SK-N-MC (cell line): ENCODE data around the gene ANP32A.

Source experiments
- EZH2 ChIP-seq: fragments of 200-600 bp; sonication (generic); IDR thresholded peaks from one replicate; pipeline ENCODE4 v1.6.1; 2017; ENCODE audit warnings: antibody characterized with exemption
- FOXP2 ChIP-seq: optimal IDR thresholded peaks from 2 replicates; pipeline ENCODE3; 2011; ENCODE audit warnings: mild to moderate bottlenecking, moderate library complexity; ENCODE audit not compliant: insufficient read depth; ENCODE audit errors: extremely low read length, control extremely low read depth
- POLR2AphosphoS5 ChIP-seq: IDR thresholded peaks from 2 replicates; pipeline ENCODE4 v1.6.1; 2012; ENCODE audit warnings: mild to moderate bottlenecking, low read depth, low read length, borderline replicate concordance

DNA sequence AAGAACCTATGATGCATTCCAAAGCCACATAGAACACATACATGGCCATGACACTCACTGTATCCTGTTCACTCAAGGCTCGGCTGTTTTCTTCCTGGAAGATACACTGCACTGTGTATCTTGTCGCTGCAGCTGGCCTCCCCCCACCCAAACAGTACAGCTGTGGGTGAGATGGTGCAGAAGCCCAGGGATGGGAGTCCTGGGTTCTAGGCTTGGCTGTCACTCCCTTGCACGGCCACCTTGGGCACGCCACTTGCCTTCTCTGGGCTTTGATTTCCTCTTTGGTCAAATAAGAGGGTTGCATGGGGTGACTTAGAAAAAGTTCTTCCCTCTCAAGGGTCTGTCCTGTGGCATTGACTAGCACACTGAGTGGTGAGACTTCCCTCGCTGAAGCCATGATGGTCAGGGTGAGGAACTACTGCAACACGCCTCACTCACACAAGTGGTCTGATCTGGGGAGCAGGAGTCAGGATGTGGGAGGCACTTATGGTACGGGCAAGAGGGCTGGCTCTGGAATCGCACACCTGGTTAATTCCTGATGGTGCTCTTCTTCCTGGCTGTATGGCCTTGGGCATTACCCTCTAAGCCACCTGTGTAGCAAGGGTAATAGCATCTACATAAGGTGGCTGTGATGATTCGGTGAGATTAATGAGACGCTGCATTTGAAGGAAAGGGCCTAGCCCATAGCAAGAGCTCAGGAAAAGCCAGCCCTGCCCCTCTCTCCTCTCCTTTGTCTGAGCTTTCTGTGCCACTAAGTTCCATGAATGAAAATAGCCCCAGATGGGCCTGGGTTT, 44.0 kb downstream of the ANP32A start:
- TF ChIP-seq EZH2 (no peak), POLR2AphosphoS5 (no peak; the same call in 1 of the 2 replicates), FOXP2 (no peak)
